ENCODE measurements around the gene IQSEC1.

The IQSEC1 gene

DNA sequence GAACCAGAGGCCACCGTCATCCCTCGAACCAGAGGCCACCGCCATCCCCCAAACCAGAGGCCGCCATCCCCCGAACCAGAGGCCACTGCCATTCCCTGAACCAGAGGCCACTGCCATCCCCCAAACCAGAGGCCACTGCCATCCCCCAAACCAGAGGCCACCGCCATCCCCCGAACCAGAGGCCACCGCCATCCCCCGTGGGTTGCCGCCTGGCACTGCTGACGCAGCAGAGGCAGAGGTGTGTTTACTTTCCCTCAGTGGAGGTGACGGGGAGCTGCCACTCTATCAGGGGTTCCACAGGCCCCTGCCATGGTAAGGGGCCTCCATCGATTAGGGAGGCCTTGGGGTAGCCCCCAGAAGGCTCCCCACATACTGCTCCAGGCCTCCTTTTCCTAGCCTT is 1.5 kb downstream of the IQSEC1 start:
- Histone ChIP-seq H3K9ac (ENCODE audit: low read length) (no peak overlapping the region), H3K36me3 (ENCODE audit: control insufficient read depth, insufficient read depth, low read length, severe bottlenecking) (no peaks in the 10 kb centered on the region), H3K4me3 (ENCODE audit: low read length) (no peak overlapping the region), H3K4me1 (ENCODE audit: control insufficient read depth, insufficient read depth, low read length) (peaks cover 4% of the 10 kb centered on the region), H3K27me3 (replicated peaks; ENCODE audit: control insufficient read depth, insufficient read depth, low read length) (peaks cover 57% of the 10 kb centered on the region), H3K9me3 (ENCODE audit: control insufficient read depth, low read length) (peaks cover 5% of the 10 kb centered on the region)
- no peak for DNase-seq (ENCODE audit: low read depth)

DNA sequence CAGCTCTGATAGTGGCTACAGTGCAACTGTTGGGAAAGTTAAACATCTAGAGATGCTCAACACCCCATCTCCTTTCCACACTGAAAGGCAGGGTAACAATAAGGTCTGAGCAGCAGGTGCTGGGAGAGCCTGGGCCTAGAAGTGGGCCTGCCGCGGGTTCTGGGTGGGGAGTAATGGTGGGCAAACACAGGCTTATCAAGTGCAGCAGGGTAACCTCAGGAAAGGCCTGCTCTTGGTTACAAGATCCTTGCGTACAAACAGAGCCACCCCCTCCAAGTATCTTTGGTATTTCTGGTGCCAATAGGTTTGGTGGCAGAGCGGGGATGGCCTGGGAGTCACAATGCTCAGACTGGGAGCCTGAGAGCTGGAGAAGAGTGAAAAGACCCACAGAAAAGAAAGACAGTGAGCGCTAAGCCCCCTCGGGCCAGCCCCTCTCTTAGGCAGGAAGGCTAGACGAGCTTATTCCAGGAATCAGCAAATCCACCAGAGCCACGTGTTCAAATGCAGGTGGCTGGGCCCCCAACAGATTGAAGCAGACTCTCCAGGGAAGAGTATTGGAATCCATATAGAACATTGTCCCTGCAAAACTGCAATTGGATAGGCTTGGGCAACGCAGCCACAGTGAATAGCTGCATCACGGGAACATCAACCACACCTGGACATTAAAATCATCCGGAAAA is 2.7 kb downstream of the IQSEC1 start:
- Histone ChIP-seq H3K9ac (ENCODE audit: low read length) (no peak overlapping the region), H3K27me3 (replicated peaks; ENCODE audit: control insufficient read depth, insufficient read depth, low read length) (peaks cover 48% of the 10 kb centered on the region), H3K4me3 (ENCODE audit: low read length) (no peak overlapping the region), H3K4me1 (ENCODE audit: control insufficient read depth, insufficient read depth, low read length) (no peaks in the 10 kb centered on the region), H3K9me3 (ENCODE audit: control insufficient read depth, low read length) (peaks cover 5% of the 10 kb centered on the region), H3K36me3 (ENCODE audit: control insufficient read depth, insufficient read depth, low read length, severe bottlenecking) (no peaks in the 10 kb centered on the region)
- DNase-seq (ENCODE audit: low read depth) = no peak

GRCh38 chr3:13069495-13069894 is 3.7 kb downstream of the IQSEC1 start:
- H3K9ac ChIP-seq (ENCODE audit: low read length) = no peak overlapping the region
- H3K4me3 ChIP-seq (ENCODE audit: low read length) = no peak overlapping the region
- no peaks in the 10 kb centered on the region for H3K4me1 ChIP-seq (ENCODE audit: control insufficient read depth, insufficient read depth, low read length)
- H3K36me3 ChIP-seq (ENCODE audit: control insufficient read depth, insufficient read depth, low read length, severe bottlenecking) = no peaks in the 10 kb centered on the region
- H3K27me3 ChIP-seq (replicated peaks; ENCODE audit: control insufficient read depth, insufficient read depth, low read length) = peaks cover 42% of the 10 kb centered on the region
- no peak for DNase-seq (ENCODE audit: low read depth)
- peaks cover 5% of the 10 kb centered on the region for H3K9me3 ChIP-seq (ENCODE audit: control insufficient read depth, low read length)

DNA sequence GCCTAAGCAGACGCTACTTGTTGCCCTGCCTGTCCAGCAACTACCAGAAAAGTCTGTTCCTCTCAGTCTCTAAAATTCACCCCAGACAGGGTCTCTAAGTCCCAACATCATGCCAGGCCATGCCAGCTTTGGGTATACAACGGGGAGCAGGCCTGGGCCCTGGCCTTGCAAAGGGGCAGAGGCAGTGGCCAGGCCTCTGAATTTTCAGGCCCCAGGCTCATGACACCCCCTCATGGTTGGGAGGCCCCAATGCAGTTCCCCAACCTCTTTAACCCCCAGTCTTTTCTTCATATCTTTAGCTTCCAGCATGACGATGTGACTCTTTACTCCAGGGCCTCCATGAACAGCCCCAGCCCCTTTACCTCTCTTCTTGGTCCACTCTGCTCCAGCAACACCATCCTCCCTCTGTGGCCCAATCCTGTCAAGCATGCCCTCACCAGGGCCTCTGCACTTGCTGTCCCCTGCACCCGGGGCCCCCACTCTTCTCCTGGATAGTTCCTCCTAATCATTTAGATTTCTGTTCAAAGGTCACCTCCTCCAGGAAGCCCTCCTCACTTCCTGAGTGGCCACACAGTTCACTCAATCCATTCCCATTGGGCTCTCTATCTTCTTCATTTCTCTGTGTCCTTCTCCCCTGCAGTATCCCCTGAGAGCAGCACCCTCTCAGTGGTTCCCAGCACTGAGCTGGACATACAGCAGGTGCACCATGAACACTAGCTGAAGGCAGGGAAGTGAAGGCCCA is 4.8 kb downstream of the IQSEC1 start:
- no peak overlapping the region for H3K4me3 ChIP-seq (ENCODE audit: low read length)
- peaks cover 31% of the 10 kb centered on the region for H3K27me3 ChIP-seq (replicated peaks; ENCODE audit: control insufficient read depth, insufficient read depth, low read length)
- no peaks in the 10 kb centered on the region for H3K9me3 ChIP-seq (ENCODE audit: control insufficient read depth, low read length)
- H3K4me1 ChIP-seq (ENCODE audit: control insufficient read depth, insufficient read depth, low read length) = no peaks in the 10 kb centered on the region
- H3K36me3 ChIP-seq (ENCODE audit: control insufficient read depth, insufficient read depth, low read length, severe bottlenecking) = no peaks in the 10 kb centered on the region
- H3K9ac ChIP-seq (ENCODE audit: low read length) = no peak overlapping the region
- no peak for DNase-seq (ENCODE audit: low read depth)

DNA sequence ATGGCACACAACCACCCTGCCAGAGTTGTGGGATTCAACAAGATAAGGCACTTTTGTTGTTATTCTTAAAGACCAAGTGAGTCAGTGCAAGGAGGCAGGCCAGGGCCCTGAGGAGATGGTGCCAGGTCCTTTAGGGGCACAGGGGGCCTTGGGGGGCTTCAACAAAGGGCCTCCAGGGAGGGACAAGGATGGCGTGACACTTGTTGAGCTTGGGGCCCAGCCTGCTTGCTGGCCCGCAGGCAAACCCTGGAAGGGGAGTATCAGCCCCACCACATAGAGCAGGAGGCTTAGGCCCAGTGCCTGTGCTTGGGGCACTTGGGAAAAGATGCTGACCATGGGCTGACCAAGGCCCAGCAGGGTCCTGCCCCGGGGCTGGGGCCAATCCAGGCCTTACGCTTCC is 5.5 kb downstream of the IQSEC1 start:
- H3K4me3 ChIP-seq (ENCODE audit: low read length) = no peak overlapping the region
- no peak for DNase-seq (ENCODE audit: low read depth)

DNA sequence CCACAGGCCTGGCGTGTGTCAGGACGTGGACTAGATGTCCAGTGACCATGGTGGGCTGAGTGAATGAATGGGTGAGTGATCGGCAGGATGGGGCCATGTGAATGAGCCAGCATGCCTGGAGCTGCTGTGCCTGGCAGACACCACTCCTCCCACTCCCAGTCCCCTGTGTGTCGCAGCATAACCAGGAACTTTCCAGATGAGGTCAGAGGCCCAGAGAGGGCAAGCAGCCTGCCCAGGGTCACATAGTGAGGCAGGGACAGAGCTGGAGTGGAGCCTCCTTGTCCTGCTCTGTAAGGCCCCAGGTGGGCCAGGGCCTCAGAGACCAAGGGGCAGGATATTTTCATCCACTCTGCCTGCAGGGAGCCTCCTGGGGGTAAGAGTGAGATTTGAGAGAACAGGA is 6.4 kb downstream of the IQSEC1 start:
- no peak overlapping the region for H3K4me3 ChIP-seq (ENCODE audit: low read length)
- peaks cover 29% of the 10 kb centered on the region for H3K27me3 ChIP-seq (replicated peaks; ENCODE audit: control insufficient read depth, insufficient read depth, low read length)
- H3K9me3 ChIP-seq (ENCODE audit: control insufficient read depth, low read length) = no peaks in the 10 kb centered on the region
- no peak overlapping the region for H3K9ac ChIP-seq (ENCODE audit: low read length)
- H3K4me1 ChIP-seq (ENCODE audit: control insufficient read depth, insufficient read depth, low read length) = no peaks in the 10 kb centered on the region
- no peak for DNase-seq (ENCODE audit: low read depth)
- no peaks in the 10 kb centered on the region for H3K36me3 ChIP-seq (ENCODE audit: control insufficient read depth, insufficient read depth, low read length, severe bottlenecking)

More for the DNA sequence above, 5.5 kb downstream of the IQSEC1 start:
- peaks cover 29% of the 10 kb centered on the region for H3K27me3 ChIP-seq (replicated peaks; ENCODE audit: control insufficient read depth, insufficient read depth, low read length)
- H3K9me3 ChIP-seq (ENCODE audit: control insufficient read depth, low read length) = no peaks in the 10 kb centered on the region
- no peaks in the 10 kb centered on the region for H3K4me1 ChIP-seq (ENCODE audit: control insufficient read depth, insufficient read depth, low read length)
- H3K36me3 ChIP-seq (ENCODE audit: control insufficient read depth, insufficient read depth, low read length, severe bottlenecking) = no peaks in the 10 kb centered on the region
- H3K9ac ChIP-seq (ENCODE audit: low read length) = no peak overlapping the region

GRCh38 chr3:13066236-13066635 is 7.0 kb downstream of the IQSEC1 start:
- Histone ChIP-seq H3K4me1 (ENCODE audit: control insufficient read depth, insufficient read depth, low read length) (no peaks in the 10 kb centered on the region), H3K4me3 (ENCODE audit: low read length) (no peak overlapping the region), H3K9me3 (ENCODE audit: control insufficient read depth, low read length) (no peaks in the 10 kb centered on the region), H3K36me3 (ENCODE audit: control insufficient read depth, insufficient read depth, low read length, severe bottlenecking) (no peaks in the 10 kb centered on the region), H3K27me3 (replicated peaks; ENCODE audit: control insufficient read depth, insufficient read depth, low read length) (peaks cover 29% of the 10 kb centered on the region), H3K9ac (ENCODE audit: low read length) (no peak overlapping the region)
- DNase-seq (ENCODE audit: low read depth) = no peak

GRCh38 chr3:13065727-13066126 is 7.5 kb downstream of the IQSEC1 start:
- Histone ChIP-seq H3K36me3 (ENCODE audit: control insufficient read depth, insufficient read depth, low read length, severe bottlenecking) (no peaks in the 10 kb centered on the region), H3K4me3 (ENCODE audit: low read length) (no peak overlapping the region), H3K9ac (ENCODE audit: low read length) (no peak overlapping the region), H3K9me3 (ENCODE audit: control insufficient read depth, low read length) (no peaks in the 10 kb centered on the region), H3K27me3 (replicated peaks; ENCODE audit: control insufficient read depth, insufficient read depth, low read length) (peaks cover 30% of the 10 kb centered on the region), H3K4me1 (ENCODE audit: control insufficient read depth, insufficient read depth, low read length) (no peaks in the 10 kb centered on the region)
- DNase-seq (ENCODE audit: low read depth) = no peak

- DNase-seq (ENCODE audit: low read depth) = no peak
- Histone ChIP-seq H3K4me3 (ENCODE audit: low read length) (no peak overlapping the region), H3K27me3 (replicated peaks; ENCODE audit: control insufficient read depth, insufficient read depth, low read length) (peaks cover 25% of the 10 kb centered on the region), H3K9me3 (ENCODE audit: control insufficient read depth, low read length) (no peaks in the 10 kb centered on the region), H3K36me3 (ENCODE audit: control insufficient read depth, insufficient read depth, low read length, severe bottlenecking) (no peaks in the 10 kb centered on the region), H3K4me1 (ENCODE audit: control insufficient read depth, insufficient read depth, low read length) (no peaks in the 10 kb centered on the region), H3K9ac (ENCODE audit: low read length) (no peak overlapping the region)
Observed at GRCh38 chr3:13064964-13065363, 8.3 kb downstream of the IQSEC1 start.

- no peaks in the 10 kb centered on the region for H3K4me1 ChIP-seq (ENCODE audit: control insufficient read depth, insufficient read depth, low read length)
- H3K9me3 ChIP-seq (ENCODE audit: control insufficient read depth, low read length) = no peaks in the 10 kb centered on the region
- H3K27me3 ChIP-seq (replicated peaks; ENCODE audit: control insufficient read depth, insufficient read depth, low read length) = peaks cover 25% of the 10 kb centered on the region
- no peaks in the 10 kb centered on the region for H3K36me3 ChIP-seq (ENCODE audit: control insufficient read depth, insufficient read depth, low read length, severe bottlenecking)
- no peak overlapping the region for H3K9ac ChIP-seq (ENCODE audit: low read length)
- no peak for DNase-seq (ENCODE audit: low read depth)
- H3K4me3 ChIP-seq (ENCODE audit: low read length) = no peak overlapping the region
Observed at GRCh38 chr3:13064159-13064868, 8.9 kb downstream of the IQSEC1 start.

GRCh38 chr3:13063225-13063624 is 10.0 kb downstream of the IQSEC1 start:
- Histone ChIP-seq H3K27me3 (replicated peaks; ENCODE audit: control insufficient read depth, insufficient read depth, low read length) (peaks cover 30% of the 10 kb centered on the region), H3K4me3 (ENCODE audit: low read length) (no peak overlapping the region)

More at GRCh38 chr3:13063225-13063624, 10.0 kb downstream of the IQSEC1 start:
- Histone ChIP-seq H3K36me3 (ENCODE audit: control insufficient read depth, insufficient read depth, low read length, severe bottlenecking) (no peaks in the 10 kb centered on the region), H3K4me1 (ENCODE audit: control insufficient read depth, insufficient read depth, low read length) (no peaks in the 10 kb centered on the region), H3K9ac (ENCODE audit: low read length) (no peak overlapping the region), H3K9me3 (ENCODE audit: control insufficient read depth, low read length) (no peaks in the 10 kb centered on the region)
- DNase-seq (ENCODE audit: low read depth) = no peak
